RWPE2 (cell line): Measurements from ENCODE around the gene PCDHGA7.
A peak's percentile ranks its signal among the peaks of the same experiment; 100 is the strongest.
"Not testable (repeated sequence)": the region's sequence is repeated elsewhere in the genome, so short reads cannot be mapped to it uniquely, and the experiment has no call there.

Experiments used
- ATAC-seq: fragments of 200-7000 bp; cut with Tn5 transposase; 3 replicates; pipeline ENCODE4 v1.9.1; 2021; ENCODE audit warnings: low read depth
- DNase-seq: peaks from one replicate; pipeline ENCODE4 v3.0.0-alpha.2; 2020; ENCODE audit warnings: low spot score
- H3K27ac ChIP-seq: fragments of 450-650 bp; 2 replicates; pipeline ENCODE4 v1.5.1; 2017; ENCODE audit warnings: mild to moderate bottlenecking; ENCODE audit not compliant: poor library complexity, severe bottlenecking
- H3K27me3 ChIP-seq: fragments of 250-450 bp; sonication (Bioruptor Pico); 2 replicates; pipeline ENCODE4 v1.5.1; 2021; ENCODE audit warnings: mild to moderate bottlenecking, moderate library complexity; ENCODE audit not compliant: insufficient read depth, poor library complexity, severe bottlenecking
- H3K36me3 ChIP-seq: fragments of 250-450 bp; sonication (Bioruptor Pico); 2 replicates; pipeline ENCODE4 v1.5.1; 2020; ENCODE audit warnings: low read depth, mild to moderate bottlenecking, moderate library complexity
- H3K4me1 ChIP-seq: fragments of 250-450 bp; sonication (Bioruptor Pico); 2 replicates; pipeline ENCODE4 v1.5.1; 2021; ENCODE audit warnings: mild to moderate bottlenecking, moderate library complexity; ENCODE audit not compliant: insufficient read depth, poor library complexity, severe bottlenecking
- H3K4me3 ChIP-seq: fragments of 250-450 bp; sonication (Bioruptor Pico); 2 replicates; pipeline ENCODE4 v1.5.1; 2021; ENCODE audit warnings: mild to moderate bottlenecking, moderate library complexity; ENCODE audit not compliant: severe bottlenecking
- H3K9me3 ChIP-seq: fragments of 250-450 bp; sonication (Bioruptor Pico); 2 replicates; pipeline ENCODE4 v1.5.1; 2021; ENCODE audit warnings: mild to moderate bottlenecking, moderate library complexity; ENCODE audit not compliant: severe bottlenecking
- TF ChIP-seq, protein P1 (sequence below): fragments of 450-650 bp; IDR thresholded peaks from one replicate; pipeline ENCODE4 v1.5.1; 2017; ENCODE audit warnings: mild to moderate bottlenecking, moderate library complexity; ENCODE audit not compliant: poor library complexity, severe bottlenecking

The PCDHGA7 gene

GRCh38 chr5:141412854-141413539, 30.5 kb downstream of the PCDHGA7 start, which contains the start of gene PCDHGA10:
Gene PCDHGA10, plus strand, starts transcription at chr5:141412987. Its CDS starts 189 bp downstream, at chr5:141413176.
- TF ChIP-seq, protein P1, sequence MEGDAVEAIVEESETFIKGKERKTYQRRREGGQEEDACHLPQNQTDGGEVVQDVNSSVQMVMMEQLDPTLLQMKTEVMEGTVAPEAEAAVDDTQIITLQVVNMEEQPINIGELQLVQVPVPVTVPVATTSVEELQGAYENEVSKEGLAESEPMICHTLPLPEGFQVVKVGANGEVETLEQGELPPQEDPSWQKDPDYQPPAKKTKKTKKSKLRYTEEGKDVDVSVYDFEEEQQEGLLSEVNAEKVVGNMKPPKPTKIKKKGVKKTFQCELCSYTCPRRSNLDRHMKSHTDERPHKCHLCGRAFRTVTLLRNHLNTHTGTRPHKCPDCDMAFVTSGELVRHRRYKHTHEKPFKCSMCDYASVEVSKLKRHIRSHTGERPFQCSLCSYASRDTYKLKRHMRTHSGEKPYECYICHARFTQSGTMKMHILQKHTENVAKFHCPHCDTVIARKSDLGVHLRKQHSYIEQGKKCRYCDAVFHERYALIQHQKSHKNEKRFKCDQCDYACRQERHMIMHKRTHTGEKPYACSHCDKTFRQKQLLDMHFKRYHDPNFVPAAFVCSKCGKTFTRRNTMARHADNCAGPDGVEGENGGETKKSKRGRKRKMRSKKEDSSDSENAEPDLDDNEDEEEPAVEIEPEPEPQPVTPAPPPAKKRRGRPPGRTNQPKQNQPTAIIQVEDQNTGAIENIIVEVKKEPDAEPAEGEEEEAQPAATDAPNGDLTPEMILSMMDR, result peak; percentile 54
- no peak; the same call in 2 of the 3 replicates for ATAC-seq
- H3K27ac ChIP-seq, result no peak within 1 kb of the TSS
- 0 out of 2 replicates have a peak, but pooled peaks cover 5% of the 10 kb centered on the region for H3K36me3 ChIP-seq
- H3K4me1 ChIP-seq, result no peaks in the 10 kb centered on the region
- H3K27me3 ChIP-seq, result no peaks in the 10 kb centered on the region
- H3K9me3 ChIP-seq, result peaks cover 28% of the 10 kb centered on the region
- DNase-seq, result no peak
- H3K4me3 ChIP-seq, result no peak within 1 kb of the TSS

GRCh38 chr5:141413540-141414069, 31.1 kb downstream of the PCDHGA7 start:
- TF ChIP-seq, protein P1, result no peak
- Histone ChIP-seq H3K27ac (no peak overlapping the region), H3K27me3 (no peaks in the 10 kb centered on the region), H3K36me3 (0 out of 2 replicates have a peak, but pooled peaks cover 5% of the 10 kb centered on the region), H3K4me1 (no peaks in the 10 kb centered on the region), H3K9me3 (peaks cover 27% of the 10 kb centered on the region), H3K4me3 (no peak overlapping the region)
- DNase-seq, result no peak
- ATAC-seq, result no peak

DNA sequence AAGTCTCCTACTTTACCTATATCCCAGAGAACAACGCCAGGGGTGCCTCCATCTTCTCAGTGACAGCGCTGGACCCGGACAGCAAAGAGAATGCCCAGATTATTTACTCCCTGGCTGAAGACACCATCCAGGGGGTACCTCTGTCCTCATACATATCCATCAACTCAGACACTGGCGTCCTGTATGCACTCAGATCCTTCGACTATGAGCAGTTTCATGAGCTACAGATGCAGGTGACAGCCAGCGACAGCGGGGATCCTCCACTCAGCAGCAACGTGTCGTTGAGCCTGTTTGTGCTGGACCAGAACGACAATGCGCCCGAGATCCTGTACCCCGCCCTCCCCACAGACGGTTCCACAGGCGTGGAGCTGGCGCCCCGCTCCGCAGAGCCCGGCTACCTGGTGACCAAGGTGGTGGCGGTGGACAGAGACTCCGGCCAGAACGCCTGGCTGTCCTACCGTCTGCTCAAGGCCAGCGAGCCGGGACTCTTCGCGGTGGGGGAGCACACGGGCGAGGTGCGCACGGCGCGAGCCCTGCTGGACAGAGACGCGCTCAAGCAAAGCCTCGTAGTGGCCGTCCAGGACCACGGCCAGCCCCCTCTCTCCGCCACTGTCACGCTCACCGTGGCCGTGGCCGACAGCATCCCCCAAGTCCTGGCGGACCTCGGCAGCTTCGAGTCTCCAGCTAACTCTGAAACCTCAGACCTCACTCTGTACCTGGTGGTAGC, 32.2 kb downstream of the PCDHGA7 start:
- H3K27me3 ChIP-seq, ATAC-seq, H3K4me1 ChIP-seq, H3K36me3 ChIP-seq, H3K4me3 ChIP-seq, H3K27ac ChIP-seq, DNase-seq: not testable (repeated sequence)
- peaks cover 30% of the 10 kb centered on the region for H3K9me3 ChIP-seq

GRCh38 chr5:141415275-141415618, 32.7 kb downstream of the PCDHGA7 start:
- H3K4me3 ChIP-seq, ATAC-seq, H3K36me3 ChIP-seq, DNase-seq, H3K4me1 ChIP-seq, H3K27ac ChIP-seq, H3K27me3 ChIP-seq: not testable (repeated sequence)
- H3K9me3 ChIP-seq, result peaks cover 35% of the 10 kb centered on the region

- Histone ChIP-seq H3K4me3 (peak within 1 kb of the TSS; percentile 17), H3K9me3 (peaks cover 56% of the 10 kb centered on the region)
- DNase-seq, H3K4me1 ChIP-seq, H3K27ac ChIP-seq, H3K27me3 ChIP-seq, H3K36me3 ChIP-seq: not testable (repeated sequence)
- ATAC-seq, result peak; percentile 92
- TF ChIP-seq, protein P1, result peak; percentile 77
Measured at GRCh38 chr5:141417494-141418172, 35.1 kb downstream of the PCDHGA7 start, which contains the start of gene PCDHGB7. Gene PCDHGB7, plus strand, starts transcription at chr5:141417677. Its CDS starts 183 bp downstream, at chr5:141417860.
